Measurements from ENCODE around the gene MS4A8.
"Not testable (repeated sequence)": the region's sequence is repeated elsewhere in the genome, so short reads cannot be mapped to it uniquely, and the experiment has no call there.

MS4A8 gene

DNA sequence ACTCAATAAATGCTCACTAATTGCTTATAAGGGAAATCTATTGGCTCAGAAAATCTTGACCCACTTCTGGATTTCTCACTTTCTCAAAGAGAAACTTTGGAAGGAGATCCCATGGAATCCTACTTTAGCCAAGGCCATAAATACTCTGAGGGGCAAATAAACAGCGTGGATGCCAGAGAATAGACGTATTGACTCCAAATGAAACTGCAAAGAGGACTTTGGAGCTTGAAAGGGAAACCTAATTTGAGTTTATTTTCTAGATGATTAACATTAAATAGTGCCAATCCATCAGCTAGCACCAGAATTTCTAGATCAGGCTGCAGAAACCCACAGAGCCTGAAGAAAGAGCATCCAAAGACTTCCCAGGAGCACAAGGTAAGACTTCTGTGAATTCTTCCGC, 25.0 kb downstream of the MS4A8 start, which contains the start of gene MS4A18:
MS4A18 (plus strand) TSS at position 301 of the 400 bp plus-strand sequence.
- DNase-seq (ENCODE audit: extremely low read depth in 1 of 2, low read depth in 1 of 2), result no peak

DNA sequence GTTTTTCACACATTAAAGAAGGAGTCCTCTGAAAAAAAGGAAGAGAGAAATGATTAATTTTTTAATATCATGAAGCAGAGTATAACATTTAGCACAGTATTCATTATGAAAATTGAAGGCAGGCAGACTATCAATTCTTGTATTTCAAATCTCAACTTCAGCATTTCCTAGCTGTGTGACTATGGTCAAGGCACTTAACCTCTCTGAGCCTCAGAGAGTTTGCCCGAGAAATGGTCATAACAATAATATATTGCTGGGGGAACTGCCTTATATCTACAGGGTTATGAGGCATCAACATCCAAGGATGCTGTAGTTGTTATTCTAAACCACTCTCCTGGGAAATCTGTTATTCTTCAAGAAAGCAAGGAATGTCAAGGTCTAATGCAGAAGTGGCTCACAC, 26.2 kb downstream of the MS4A8 start:
- DNase-seq (ENCODE audit: extremely low read depth in 1 of 2, low read depth in 1 of 2), result no peak

DNA sequence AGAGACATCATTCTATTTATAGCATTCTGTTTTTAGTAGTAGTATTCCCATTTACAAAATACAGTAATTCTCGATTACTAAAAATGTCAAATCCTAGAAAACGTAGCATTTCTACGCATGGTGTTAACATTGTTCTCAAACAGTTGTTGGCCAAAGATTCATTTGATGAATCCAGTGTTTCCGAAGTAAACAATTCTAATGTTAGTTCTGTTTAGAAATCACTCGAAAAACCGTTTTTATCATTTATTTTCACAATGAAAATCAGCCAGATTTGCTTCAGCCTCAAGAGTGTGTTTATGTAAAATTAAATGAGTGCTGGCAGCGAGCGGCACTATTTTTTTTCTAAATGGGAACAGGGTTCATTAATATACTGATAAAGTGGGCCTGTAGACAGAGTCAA, 32.2 kb downstream of the MS4A8 start:
- DNase-seq (ENCODE audit: extremely low read depth in 1 of 2, low read depth in 1 of 2), result no peak

DNA sequence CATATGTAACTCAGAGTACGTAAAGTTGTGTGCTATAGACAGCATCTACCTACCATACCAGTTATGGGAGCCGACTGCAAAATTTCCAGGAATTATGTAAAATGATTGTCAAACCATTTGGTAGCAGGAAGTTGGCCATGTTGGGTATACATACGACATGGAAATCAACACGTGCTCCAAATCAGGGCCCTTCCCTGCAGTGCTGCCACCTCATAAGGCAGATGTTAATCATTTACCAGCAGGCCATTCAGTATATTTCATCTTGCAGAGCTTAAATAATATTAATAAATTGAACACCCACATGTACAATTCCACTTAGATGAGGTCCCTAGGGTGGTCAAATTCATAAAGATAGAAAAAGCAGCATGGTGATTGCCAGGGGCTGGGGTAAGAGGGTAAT, 34.9 kb downstream of the MS4A8 start:
- DNase-seq (ENCODE audit: extremely low read depth in 1 of 2, low read depth in 1 of 2), result no peak

DNA sequence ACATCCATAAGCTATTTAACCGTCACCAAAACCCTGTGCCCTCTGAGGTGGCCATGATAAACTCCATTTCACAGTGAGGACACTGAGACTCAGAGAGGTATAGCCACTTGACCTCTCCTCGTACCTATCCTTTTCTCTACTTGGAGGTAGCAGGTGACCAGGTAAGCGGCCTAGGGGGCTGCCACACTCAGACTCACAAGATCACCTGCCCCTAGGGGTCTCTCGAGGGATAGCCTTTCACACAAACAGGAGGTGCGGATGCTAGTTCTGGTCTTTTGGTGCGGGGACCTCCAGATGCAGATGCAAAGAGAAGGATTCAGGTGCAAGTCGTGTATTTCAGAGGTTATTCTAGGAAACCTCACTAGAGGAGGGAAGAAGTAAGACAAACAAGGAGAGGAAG, 39.7 kb downstream of the MS4A8 start:
- no peak for DNase-seq (ENCODE audit: extremely low read depth in 1 of 2, low read depth in 1 of 2)

DNA sequence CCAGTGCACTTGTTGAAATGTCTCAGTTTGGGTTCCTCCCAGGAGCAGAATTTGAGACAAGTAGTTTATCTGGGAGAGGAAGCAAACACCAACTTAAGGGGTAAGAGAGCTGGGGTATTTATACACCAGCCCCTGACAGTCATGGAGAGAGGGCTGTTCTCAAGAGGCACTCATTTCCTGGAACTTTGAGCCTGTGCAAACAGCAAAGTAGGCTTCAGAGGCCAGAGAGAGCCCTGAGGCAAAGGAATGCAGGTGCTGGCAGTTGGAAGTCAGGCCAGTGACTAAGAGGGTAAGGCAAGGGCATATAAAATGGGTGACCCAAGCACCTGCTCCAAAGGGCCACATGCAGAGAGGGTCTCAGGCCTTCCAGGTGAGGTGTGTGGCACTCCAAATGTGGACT, 41.2 kb downstream of the MS4A8 start:
- no peak for DNase-seq (ENCODE audit: extremely low read depth in 1 of 2, low read depth in 1 of 2)

DNA sequence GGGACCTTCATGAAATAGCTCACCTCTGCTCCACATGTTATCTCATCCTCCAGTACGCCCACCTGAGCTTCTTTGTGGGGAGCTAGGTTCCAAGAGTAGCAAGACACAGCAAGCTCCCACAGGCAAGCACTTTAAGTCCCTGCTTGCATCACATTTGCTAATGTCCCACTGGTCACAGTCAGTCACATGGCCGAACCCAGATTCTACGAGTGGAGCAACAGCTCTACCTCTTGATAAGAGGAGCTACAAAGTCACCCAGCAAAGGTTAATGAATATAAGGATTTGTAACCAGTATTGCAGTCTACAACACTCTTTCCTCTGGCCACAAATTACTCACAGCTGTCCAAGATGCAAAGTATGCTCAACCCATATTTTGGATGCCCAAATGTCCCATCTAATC, 42.0 kb downstream of the MS4A8 start:
- no peak for DNase-seq (ENCODE audit: extremely low read depth in 1 of 2, low read depth in 1 of 2)

DNA sequence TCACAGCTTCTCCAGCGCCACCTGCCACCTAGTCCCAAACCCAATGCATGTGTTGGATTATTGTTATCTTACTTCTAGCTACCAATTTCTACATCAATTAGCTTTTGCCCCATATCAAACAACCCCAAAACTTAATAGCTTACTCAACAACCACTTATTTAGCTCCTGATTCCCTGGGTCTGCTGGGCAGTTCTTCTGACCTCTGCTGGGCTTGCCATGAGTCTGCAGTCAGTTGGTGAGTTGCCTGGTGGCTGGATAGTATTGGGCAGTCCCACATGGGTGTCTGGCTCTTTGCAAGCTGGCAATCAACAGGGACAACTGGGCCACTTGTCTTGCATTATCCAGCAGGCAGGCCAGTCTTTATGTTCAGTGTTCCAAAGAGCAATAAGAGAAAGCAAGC, 43.6 kb downstream of the MS4A8 start:
- DNase-seq (ENCODE audit: extremely low read depth in 1 of 2, low read depth in 1 of 2), result no peak

DNA sequence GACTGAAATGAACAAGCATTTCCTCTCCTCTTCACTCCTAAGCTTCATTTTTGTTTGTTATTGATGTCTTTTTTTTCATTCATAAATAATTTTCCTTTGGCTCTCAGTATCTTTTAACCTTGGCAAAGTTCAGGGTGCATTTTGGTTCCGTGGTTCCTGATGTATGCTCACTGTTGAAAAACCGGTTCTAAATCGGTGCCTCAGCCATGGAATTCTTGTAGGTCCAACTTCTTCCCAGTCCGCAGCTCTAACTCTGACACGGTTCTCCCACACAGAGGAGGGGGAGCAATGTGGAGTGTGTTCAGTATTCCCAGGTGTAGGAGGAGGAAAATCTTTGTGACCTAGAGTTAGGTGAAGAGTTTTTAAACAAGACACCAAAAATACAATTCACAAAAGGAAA, 44.7 kb downstream of the MS4A8 start:
- DNase-seq (ENCODE audit: extremely low read depth in 1 of 2, low read depth in 1 of 2), result no peak

DNA sequence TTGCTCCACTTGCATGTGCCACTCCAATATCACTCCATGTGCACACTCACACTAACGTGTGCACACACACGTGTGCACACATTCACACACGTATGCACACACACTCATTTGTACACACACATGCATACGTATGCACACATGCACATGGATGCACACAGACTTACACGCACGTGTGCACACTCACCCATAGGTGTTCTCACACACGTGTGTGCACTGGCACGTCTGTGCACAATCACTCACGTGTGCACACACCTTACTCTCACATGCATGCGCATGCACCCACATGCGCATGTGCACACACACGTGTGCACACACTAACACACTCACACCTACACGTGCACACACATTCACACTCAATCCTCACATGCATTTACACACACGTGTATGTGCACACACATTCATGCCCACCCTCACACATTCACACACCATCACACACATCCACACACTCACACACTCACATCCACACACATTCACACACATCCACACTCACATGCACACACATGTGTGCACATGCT, 48.0 kb downstream of the MS4A8 start:
- DNase-seq (ENCODE audit: extremely low read depth in 1 of 2, low read depth in 1 of 2), result no peak

DNA sequence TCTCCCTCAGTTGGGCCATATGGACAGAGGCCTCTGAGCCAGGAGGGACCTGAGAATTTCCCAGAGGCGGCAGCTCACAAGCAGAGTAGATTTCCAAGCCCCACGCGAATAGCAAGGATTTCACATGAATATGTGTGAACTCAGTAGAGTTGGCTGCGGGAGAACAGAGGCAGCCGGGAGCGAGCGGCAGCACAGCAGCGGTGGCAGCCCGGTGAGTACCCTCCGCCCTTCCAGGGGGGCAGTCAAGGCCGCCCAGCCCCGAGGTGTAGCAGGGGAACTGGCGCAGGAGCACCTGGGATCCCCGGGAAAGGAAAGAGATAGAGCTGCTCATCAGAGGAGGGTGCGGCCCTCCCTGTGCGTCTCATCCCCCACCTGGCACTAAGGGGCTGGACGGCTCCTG, 48.8 kb downstream of the MS4A8 start:
- no peak for DNase-seq (ENCODE audit: extremely low read depth in 1 of 2, low read depth in 1 of 2)

DNA sequence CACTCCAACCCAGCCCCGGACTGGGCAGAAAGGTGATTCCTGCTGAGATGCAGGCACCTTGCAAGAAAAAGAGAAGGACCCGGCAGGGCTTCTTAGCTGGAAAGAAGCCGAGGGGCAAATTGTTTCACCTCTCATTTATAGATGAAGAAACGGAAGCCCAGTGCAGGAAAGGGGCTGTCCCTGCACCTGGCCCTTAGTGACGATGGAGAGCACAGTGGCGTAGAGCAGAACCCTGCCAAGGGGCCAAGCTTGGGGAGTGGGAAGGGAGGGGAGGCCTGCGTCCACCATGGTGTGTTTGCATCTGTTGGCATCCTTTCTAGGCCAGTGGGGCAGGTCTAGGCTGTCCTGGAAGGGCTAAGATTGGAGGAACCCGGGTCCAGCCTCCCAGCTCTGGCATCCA, 49.4 kb downstream of the MS4A8 start:
- no peak for DNase-seq (ENCODE audit: extremely low read depth in 1 of 2, low read depth in 1 of 2)

DNA sequence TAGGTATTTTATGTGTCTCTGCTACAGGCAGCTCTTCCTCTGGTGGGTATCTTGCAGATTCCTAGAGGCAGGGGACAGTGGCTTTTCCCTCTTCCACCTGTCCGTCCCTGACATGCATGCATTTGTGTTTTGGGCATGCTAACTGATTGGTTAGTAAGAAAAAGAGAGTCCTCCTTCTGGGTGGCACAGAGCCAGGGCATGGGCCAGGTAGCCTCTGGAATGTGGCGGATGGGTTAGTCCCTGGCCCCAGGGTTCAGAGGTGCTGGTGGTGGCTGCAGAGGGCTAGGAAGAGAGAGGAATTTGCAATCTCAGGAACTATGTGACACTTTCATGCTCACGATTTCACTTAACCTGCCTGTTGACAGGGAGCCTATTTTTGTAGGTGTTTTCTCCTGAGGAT, 51.5 kb downstream of the MS4A8 start:
- no peak for DNase-seq (ENCODE audit: extremely low read depth in 1 of 2, low read depth in 1 of 2)

DNA sequence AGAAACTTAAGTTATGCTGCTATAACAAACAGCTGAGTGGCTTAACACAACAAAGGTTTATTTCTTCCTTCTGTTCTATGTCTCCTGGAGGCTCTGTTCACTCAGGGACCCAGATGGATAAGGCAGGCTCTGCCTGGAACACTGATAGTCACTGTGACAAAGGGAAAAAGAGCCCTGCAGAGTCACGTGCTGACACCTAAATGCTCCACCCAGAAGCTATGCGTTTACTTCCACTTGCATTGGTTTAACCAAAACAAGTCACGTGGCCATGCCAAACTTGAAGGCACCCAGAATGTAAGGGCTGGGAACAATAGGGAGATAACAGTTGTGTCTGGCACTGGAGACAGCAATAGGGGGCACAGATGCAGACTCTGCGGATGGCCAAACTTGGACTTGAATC, 53.9 kb downstream of the MS4A8 start:
- DNase-seq (ENCODE audit: extremely low read depth in 1 of 2, low read depth in 1 of 2), result no peak

DNA sequence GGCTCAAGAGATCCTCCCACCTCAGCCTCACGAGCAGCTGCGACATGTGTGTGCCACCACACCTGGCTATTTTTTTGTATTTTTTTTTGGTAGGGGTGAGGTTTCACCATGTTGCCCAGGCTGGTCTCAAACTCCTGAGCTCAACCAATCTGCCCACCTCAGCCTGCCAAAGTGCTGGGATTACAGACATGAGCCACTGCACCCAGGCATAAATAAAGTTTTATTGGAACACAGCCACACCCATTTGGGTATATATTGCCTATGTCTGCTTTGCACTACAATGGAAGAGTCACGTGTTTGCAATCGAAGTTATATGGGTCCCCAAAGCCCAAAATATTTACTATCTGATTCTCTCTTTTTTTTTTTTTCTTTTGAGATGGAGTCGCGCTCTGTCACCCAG, 55.5 kb downstream of the MS4A8 start:
- DNase-seq (ENCODE audit: extremely low read depth in 1 of 2, low read depth in 1 of 2), result no peak

DNA sequence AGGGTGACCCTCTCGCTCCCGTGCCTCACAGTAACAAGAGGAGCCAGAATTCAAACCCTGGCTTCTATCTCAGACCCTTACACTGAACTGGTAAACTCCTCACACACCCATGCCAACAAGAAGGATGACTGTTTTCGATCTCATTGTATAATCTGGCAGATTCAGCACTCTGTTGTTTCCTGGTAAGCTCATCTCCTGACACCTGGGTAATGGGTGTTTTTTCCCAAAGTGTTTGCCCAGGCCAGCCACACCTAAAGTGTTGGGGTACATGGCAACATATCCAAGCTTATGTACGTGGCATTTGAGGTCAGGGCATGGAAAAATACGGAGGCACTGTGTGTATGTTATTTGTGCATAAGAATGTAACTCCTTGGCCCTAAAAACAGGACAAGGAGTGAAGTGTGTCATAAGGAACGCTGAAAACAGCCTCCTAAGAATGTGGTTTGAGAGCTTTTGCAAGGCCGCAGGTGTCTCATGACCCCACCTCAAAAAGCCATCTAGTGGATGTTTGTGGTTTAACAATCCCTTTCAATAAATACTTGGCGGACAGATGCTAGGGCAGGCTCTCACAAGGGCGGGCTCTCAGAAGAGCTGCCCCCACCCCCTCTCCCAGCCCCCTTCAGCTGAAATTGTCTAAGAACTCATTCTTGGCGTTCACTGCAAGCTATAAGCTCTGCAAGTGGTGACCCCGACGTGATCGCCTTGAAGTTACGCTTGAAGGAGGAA, 57.1 kb downstream of the MS4A8 start, which contains the start of gene MS4A15:
MS4A15 (plus strand) TSS at position 561 of the 726 bp plus-strand sequence. CDS start 6,867 bp downstream, outside the sequence.
- no peak for DNase-seq (ENCODE audit: extremely low read depth in 1 of 2, low read depth in 1 of 2)

DNA sequence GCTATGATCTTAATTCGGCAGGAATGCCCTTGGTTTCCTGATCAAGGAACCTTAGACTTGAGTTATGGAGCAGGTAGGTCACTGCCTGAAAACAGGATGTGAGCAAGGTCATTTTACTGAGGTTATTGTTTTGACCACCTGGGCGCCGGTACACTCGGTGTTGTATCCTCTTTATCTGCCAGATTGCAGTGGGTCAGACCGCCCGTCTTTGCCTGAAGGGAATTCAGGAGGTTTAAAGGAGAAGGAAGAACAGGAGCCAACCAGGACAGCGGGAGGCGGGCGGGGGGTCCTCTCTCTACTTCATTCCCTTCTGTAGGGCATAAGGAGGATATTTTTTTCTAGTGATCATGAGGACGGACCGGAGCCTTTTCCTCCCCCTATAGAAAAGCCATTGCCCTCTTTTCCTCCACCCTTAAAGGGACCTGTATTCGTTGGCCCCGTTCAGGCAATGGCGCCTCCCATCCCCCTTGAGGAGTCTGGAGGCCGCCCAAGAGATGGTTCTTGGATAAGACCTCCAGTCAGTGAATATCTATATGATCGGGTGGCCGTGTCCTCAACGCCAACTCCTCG, 57.9 kb downstream of the MS4A8 start:
- no peak for DNase-seq (ENCODE audit: extremely low read depth in 1 of 2, low read depth in 1 of 2)

DNA sequence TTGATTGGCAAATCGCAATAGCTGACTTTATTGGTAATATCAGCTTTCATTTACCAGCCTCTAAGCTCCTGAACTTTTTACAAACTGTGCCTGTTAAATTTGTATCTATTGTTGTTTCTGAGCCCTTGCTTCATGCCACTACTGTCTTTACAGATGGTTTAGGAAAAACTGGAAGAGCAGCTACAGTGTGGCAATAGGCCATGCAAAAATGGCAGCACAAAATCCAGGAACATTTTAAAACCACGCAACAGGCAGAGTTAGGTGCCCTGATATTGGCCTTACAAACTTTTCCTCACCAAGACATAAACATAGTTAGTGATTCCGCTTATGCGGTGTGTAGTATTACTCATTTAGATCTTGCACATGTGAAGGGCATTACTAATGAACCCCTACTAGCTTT, 59.3 kb downstream of the MS4A8 start:
- DNase-seq (ENCODE audit: extremely low read depth in 1 of 2, low read depth in 1 of 2), result not testable (repeated sequence)

DNA sequence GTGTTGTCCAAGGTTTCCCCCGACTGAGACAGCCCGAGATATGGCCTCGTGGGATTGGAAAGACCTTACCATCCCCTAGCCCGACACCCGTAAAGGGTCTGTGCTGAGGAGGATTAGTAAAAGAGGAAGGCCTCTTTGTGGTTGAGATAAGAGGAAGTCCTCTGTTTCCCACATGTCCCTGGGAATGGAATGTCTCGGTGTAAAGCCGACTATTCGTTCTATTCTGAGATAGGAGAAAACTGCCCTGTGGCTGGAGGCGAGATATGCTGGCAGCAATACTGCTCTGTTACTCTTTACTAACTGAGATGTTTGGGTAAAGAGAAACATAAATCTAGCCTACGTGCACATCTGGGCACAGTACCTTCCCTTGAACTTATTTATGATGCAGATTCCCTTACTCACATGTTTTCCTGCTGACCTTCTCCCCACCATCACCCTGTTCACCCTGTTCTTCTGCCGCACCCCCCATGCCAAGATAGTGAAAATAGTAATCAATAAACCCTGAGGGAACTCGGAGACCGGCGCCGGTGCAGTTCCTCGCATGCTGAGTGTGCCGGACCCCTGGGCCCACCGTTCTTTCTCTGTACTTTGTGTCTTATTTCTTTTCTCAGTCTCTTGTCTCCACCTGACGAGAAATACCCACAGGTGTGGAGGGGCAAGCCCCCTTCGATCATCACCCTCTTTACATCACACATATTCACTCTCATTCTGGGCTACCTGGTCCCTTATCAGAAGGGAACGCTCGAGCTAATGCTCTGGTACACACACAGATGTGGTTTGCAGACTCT, 60.2 kb downstream of the MS4A8 start:
- not testable (repeated sequence) for DNase-seq (ENCODE audit: extremely low read depth in 1 of 2, low read depth in 1 of 2)

DNA sequence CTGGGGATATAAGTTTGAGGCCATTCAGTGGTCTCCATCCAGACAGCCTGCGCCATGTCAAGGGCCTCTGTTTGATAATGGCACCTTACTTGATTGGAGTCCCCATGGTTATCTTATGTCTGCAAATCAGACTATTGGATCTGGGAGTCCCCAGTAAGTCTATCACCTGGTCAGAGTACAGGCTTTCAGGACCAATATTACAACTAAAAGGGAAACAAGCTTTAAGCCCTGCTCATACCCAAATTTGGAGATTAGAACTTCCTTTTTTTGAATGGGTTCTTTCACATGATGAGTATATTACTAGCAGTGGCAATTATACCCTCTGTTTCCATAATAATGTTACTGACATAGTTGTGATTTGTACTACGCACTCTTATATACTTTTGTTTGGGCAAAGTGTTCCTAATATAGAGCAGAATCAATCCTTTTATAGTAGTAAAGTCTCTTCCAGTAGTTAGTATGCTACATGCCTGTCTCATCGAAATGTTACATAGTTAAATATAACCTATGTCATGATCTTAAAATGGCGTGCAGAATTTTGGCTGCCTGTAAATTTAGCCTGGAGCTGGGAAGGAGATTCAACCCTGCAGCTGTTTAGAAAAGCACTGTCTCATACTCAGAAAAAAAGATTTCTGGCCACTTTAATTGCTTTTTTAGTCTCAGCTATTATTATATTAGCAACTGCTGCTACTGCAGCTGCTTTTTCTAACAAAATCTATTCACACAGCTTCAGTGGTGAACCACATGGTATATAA, 62.2 kb downstream of the MS4A8 start:
- DNase-seq (ENCODE audit: extremely low read depth in 1 of 2, low read depth in 1 of 2), result no peak

Data from activated CD8-positive, alpha-beta memory T cell treated with anti-CD3 and anti-CD28 coated beads for 1 hour (primary cell).